AG04449 (cell line): ENCODE measurements around the gene MED4.

Experiments used
- CTCF ChIA-PET: fragments of 350-600 bp; formaldehyde crosslinking; extraction: SDS; loops from one replicate; lab custom pipeline; 2021; ENCODE audit warnings: antibody characterized with exemption; lab: Yijun Ruan, JAX
- POLR2A ChIA-PET: fragments of 400-600, 350-600 bp; formaldehyde crosslinking; extraction: SDS; loops from one replicate; lab custom pipeline; 2020; ENCODE audit warnings: antibody characterized with exemption, inconsistent platforms; lab: Yijun Ruan, JAX
- DNase-seq: peaks from one replicate; pipeline ENCODE4 v3.0.0-alpha.2; 2010; ENCODE audit warnings: low read depth, low spot score
- H3K4me3 ChIP-seq: 2 replicates; pipeline ENCODE4 v1.5.1; 2011; ENCODE audit warnings: low read depth, mild to moderate bottlenecking, control low read depth, low read length
- TF ChIP-seq, protein P1 (sequence below): IDR thresholded peaks from one replicate; pipeline ENCODE4 v1.5.1; 2011; ENCODE audit warnings: mild to moderate bottlenecking, moderate library complexity, low read length, control low read depth, inconsistent platforms; ENCODE audit not compliant: insufficient read depth; ENCODE audit errors: missing control alignments

MED4 gene

GRCh38 chr13:48081739-48082138, 13.2 kb downstream of the MED4 start:
- TF ChIP-seq, protein P1, sequence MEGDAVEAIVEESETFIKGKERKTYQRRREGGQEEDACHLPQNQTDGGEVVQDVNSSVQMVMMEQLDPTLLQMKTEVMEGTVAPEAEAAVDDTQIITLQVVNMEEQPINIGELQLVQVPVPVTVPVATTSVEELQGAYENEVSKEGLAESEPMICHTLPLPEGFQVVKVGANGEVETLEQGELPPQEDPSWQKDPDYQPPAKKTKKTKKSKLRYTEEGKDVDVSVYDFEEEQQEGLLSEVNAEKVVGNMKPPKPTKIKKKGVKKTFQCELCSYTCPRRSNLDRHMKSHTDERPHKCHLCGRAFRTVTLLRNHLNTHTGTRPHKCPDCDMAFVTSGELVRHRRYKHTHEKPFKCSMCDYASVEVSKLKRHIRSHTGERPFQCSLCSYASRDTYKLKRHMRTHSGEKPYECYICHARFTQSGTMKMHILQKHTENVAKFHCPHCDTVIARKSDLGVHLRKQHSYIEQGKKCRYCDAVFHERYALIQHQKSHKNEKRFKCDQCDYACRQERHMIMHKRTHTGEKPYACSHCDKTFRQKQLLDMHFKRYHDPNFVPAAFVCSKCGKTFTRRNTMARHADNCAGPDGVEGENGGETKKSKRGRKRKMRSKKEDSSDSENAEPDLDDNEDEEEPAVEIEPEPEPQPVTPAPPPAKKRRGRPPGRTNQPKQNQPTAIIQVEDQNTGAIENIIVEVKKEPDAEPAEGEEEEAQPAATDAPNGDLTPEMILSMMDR, result no peak
- ChIA-PET CTCF (interaction anchor here (2.0 kb wide), 1 partner anchor 13 kb away, joined by 8 read pairs; the partner anchor contains the start of gene MED4), POLR2A (no interaction called here)
- H3K4me3 ChIP-seq, result no peak overlapping the region
- no peak for DNase-seq

GRCh38 chr13:48078251-48078656, 16.6 kb downstream of the MED4 start:
- DNase-seq, result no peak
- CTCF ChIA-PET, result interaction anchor here (0.5 to 1.6 kb wide), 5 partner anchors 10 to 279 kb away, joined by 3 to 10 read pairs (median 4); partner anchors contain the start of gene MED4
- H3K4me3 ChIP-seq, result no peak overlapping the region
- POLR2A ChIA-PET, result no interaction called here
- TF ChIP-seq, protein P1, result no peak

- CTCF ChIA-PET, result interaction anchor here (1.6 kb wide), 1 partner anchor 36 kb away, joined by 6 read pairs; the partner anchor contains the start of gene NUDT15
- POLR2A ChIA-PET, result no interaction called here
- TF ChIP-seq, protein P1, result no peak
Observed at GRCh38 chr13:48074006-48074405, 20.9 kb downstream of the MED4 start.

DNA sequence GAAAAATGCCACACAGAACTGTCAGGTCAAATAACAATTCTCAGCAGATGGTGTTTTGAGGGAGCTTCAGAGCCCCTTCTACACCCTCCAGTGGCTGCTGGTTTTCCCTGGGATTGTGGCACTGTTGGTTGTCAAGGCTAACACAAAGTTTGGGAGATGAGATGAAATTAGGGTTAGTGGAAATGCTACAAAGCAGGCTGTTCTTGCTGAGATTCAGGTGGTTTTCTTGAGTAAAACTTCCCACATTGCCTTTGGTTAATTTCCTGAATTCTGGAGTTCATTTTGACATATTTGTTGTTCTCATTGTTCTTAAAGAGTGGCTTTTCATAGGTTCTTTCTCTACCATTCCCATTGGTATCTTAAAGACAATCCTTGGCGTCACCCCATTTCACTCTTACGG, 22.1 kb downstream of the MED4 start:
- ChIA-PET POLR2A (no interaction called here), CTCF (interaction anchor here (0.6 to 2.8 kb wide), 3 partner anchors 22 to 35 kb away, joined by 3 to 10 read pairs (median 6); partner anchors contain the start of genes MED4 and NUDT15)
- no peak overlapping the region for H3K4me3 ChIP-seq
- TF ChIP-seq, protein P1, result no peak
- DNase-seq, result no peak

More at GRCh38 chr13:48074006-48074405, 20.9 kb downstream of the MED4 start:
- DNase-seq, result no peak
- no peak overlapping the region for H3K4me3 ChIP-seq

- no peak for DNase-seq
- CTCF ChIA-PET, result interaction anchor here (1.6 to 2.8 kb wide), 2 partner anchors 23 to 34 kb away, joined by 6 to 10 read pairs; partner anchors contain the start of genes MED4 and NUDT15
- POLR2A ChIA-PET, result no interaction called here
- no peak overlapping the region for H3K4me3 ChIP-seq
- TF ChIP-seq, protein P1, result no peak
Observed at GRCh38 chr13:48072304-48072703, 22.6 kb downstream of the MED4 start.

GRCh38 chr13:48070942-48071341, 24.0 kb downstream of the MED4 start:
- DNase-seq, result no peak
- TF ChIP-seq, protein P1, result no peak
- ChIA-PET POLR2A (no interaction called here), CTCF (interaction anchor here (2.2 to 2.8 kb wide), 2 partner anchors 24 to 33 kb away, joined by 9 to 10 read pairs; partner anchors contain the start of genes MED4 and NUDT15)
- H3K4me3 ChIP-seq, result no peak overlapping the region
